Sigmoid colon (tissue), 4 donors: ENCODE results near the gene PSEN1.

Experiments used
- POLR2A ChIP-seq, 2 donors: fragments of 450-650 bp; IDR thresholded peaks; one replicate each; pipeline ENCODE4 v1.6.1; 2016; ENCODE audit warnings: antibody characterized with exemption in 2 of 2, mild to moderate bottlenecking in 2 of 2, moderate library complexity in 2 of 2
- POLR2AphosphoS5 ChIP-seq, 4 donors: sonication (generic); formaldehyde crosslinking; IDR thresholded peaks; one replicate each; pipeline ENCODE4 v1.6.1; 2017; ENCODE audit warnings: antibody characterized with exemption in 4 of 4
- TF ChIP-seq, protein P1 (sequence below), 4 experiments: fragments of 450-650 bp in 3 of 4; fragments of 200-600 bp in 1 of 4; IDR thresholded peaks; one replicate each; pipeline ENCODE4 v1.5.1; 2016 to 2019; ENCODE audit warnings: antibody characterized with exemption in 4 of 4, mild to moderate bottlenecking in 3 of 4, moderate library complexity in 2 of 4

DNA sequence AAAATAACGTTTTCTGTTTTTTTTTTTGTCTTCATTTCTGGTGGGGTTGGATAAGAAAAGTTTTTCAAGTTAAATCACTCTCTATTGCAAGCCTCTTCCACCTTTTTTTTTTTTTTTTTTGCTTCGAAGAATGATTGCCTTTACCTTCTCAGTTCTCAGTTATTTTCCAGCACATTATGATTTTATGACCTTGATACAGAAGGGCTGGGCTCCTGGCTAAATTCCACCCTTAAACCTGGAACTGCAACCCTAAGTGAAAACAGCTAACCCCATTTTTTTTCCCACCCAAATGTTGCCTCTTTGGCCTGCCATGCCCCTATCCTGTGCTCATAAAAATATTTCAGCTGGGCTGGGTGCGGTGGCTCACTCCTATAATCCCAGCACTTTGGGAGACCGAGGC lies 31.4 kb downstream of the PSEN1 start:
- TF ChIP-seq, protein P1, sequence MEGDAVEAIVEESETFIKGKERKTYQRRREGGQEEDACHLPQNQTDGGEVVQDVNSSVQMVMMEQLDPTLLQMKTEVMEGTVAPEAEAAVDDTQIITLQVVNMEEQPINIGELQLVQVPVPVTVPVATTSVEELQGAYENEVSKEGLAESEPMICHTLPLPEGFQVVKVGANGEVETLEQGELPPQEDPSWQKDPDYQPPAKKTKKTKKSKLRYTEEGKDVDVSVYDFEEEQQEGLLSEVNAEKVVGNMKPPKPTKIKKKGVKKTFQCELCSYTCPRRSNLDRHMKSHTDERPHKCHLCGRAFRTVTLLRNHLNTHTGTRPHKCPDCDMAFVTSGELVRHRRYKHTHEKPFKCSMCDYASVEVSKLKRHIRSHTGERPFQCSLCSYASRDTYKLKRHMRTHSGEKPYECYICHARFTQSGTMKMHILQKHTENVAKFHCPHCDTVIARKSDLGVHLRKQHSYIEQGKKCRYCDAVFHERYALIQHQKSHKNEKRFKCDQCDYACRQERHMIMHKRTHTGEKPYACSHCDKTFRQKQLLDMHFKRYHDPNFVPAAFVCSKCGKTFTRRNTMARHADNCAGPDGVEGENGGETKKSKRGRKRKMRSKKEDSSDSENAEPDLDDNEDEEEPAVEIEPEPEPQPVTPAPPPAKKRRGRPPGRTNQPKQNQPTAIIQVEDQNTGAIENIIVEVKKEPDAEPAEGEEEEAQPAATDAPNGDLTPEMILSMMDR (IDR thresholded peaks at IDR 0.05), result no peak
- TF ChIP-seq POLR2A (IDR thresholded peaks at IDR 0.05) (no peak), POLR2AphosphoS5 (IDR thresholded peaks at IDR 0.05) (no peak)
